HepG2 (cell line): ENCODE results near the gene SMARCB1. TPM values are rescaled to one million over a fixed set of nuclear protein-coding genes. Genes with fewer than 3 reads are reported as not detected.

Source experiments
- ATRX ChIP-seq: sonication (generic); formaldehyde crosslinking; IDR thresholded peaks from 2 replicates; pipeline ENCODE4 v1.4.0; 2020; ENCODE audit warnings: missing genetic modification reagents, borderline replicate concordance
- GABPA ChIP-seq, 2 experiments: IDR thresholded peaks; 2 replicates each; pipeline ENCODE4 v1.6.1; 2011 to 2016; ENCODE audit warnings: low read depth in 2 of 2, low read length in 1 of 2, missing biosample characterization in 1 of 2, missing genetic modification characterization in 1 of 2
- GATAD2A ChIP-seq: IDR thresholded peaks from 2 replicates; pipeline ENCODE4 v1.6.1; 2016
- KLF9 ChIP-seq: IDR thresholded peaks from 2 replicates; pipeline ENCODE4 v1.6.1; 2016; ENCODE audit warnings: low read depth
- RCOR2 ChIP-seq: IDR thresholded peaks from 2 replicates; pipeline ENCODE4 v1.6.1; 2016; ENCODE audit warnings: missing biosample characterization, missing genetic modification reagents
- ZBTB38 ChIP-seq: sonication (generic); formaldehyde crosslinking; IDR thresholded peaks from 2 replicates; pipeline ENCODE4 v1.5.1; 2020; ENCODE audit warnings: mild to moderate bottlenecking, missing genetic modification reagents
- ZKSCAN8 ChIP-seq: IDR thresholded peaks from 2 replicates; pipeline ENCODE4 v1.6.1; 2016; ENCODE audit warnings: borderline replicate concordance, missing genetic modification reagents, missing compliant biosample characterization
- ZNF234 ChIP-seq: sonication (generic); formaldehyde crosslinking; conservative IDR thresholded peaks from 2 replicates; pipeline ENCODE4 v1.5.1; 2020; ENCODE audit warnings: mild to moderate bottlenecking, missing genetic modification reagents
- ZNF362 ChIP-seq: sonication (generic); formaldehyde crosslinking; IDR thresholded peaks from 2 replicates; pipeline ENCODE4 v1.4.0; 2020; ENCODE audit warnings: missing genetic modification reagents, mild to moderate bottlenecking, borderline replicate concordance
- ZNF510 ChIP-seq: sonication (generic); formaldehyde crosslinking; IDR thresholded peaks from 2 replicates; pipeline ENCODE4 v1.4.0; 2020; ENCODE audit warnings: low read depth, mild to moderate bottlenecking, missing genetic modification reagents
- ZNF660 ChIP-seq: sonication (generic); formaldehyde crosslinking; IDR thresholded peaks from 2 replicates; pipeline ENCODE4 v1.5.1; 2020; ENCODE audit warnings: mild to moderate bottlenecking, low read depth, missing genetic modification reagents, borderline replicate concordance
- ZNF674 ChIP-seq: sonication (generic); formaldehyde crosslinking; IDR thresholded peaks from 2 replicates; pipeline ENCODE4 v1.5.0; 2020; ENCODE audit warnings: low read depth, mild to moderate bottlenecking, missing genetic modification reagents
- ZNF775 ChIP-seq: sonication (generic); formaldehyde crosslinking; IDR thresholded peaks from 2 replicates; pipeline ENCODE4 v1.4.0; 2020; ENCODE audit warnings: missing genetic modification reagents, mild to moderate bottlenecking, moderate library complexity, borderline replicate concordance
- polyA plus RNA-seq, 8 experiments: library from polyadenylated mRNA; depleted of rRNA in 3 of 8; stranded (reverse) in 7 of 8; unstranded in 1 of 8; fragments of >200 nt; fragmentation: Illumina TruSeq in 4 of 8; extraction: Trizol in 4 of 8; gene quantifications; 2 replicates each; pipeline versions ENCODE4 v1.2.1 to v1.2.3, GENCODE V29; 2011 to 2016; ENCODE audit warnings: low read depth in 4 of 8, missing spikeins in 1 of 8, mixed read lengths in 1 of 8; ENCODE audit not compliant: insufficient read depth in 1 of 8
- total RNA-seq, 5 experiments: library from RNA; depleted of rRNA; stranded (reverse); fragments of >200 nt; fragmentation: Illumina TruSeq; extraction: Trizol; gene quantifications; 2 replicates each; pipeline ENCODE4 v1.2.3, GENCODE V29; 2016; ENCODE audit warnings: low read depth in 1 of 5
- TF ChIP-seq, protein P1 (sequence below): sonication (generic); formaldehyde crosslinking; conservative IDR thresholded peaks from 2 replicates; pipeline ENCODE4 v1.4.0; 2020; ENCODE audit warnings: mild to moderate bottlenecking, missing genetic modification reagents, moderate library complexity
- TF ChIP-seq, protein P2 (sequence below): sonication (generic); formaldehyde crosslinking; IDR thresholded peaks from 2 replicates; pipeline ENCODE4 v1.5.1; 2020; ENCODE audit warnings: mild to moderate bottlenecking, missing genetic modification reagents, moderate library complexity
- TF ChIP-seq, protein P3 (sequence below): sonication (generic); formaldehyde crosslinking; IDR thresholded peaks from 2 replicates; pipeline ENCODE4 v1.5.1; 2020; ENCODE audit warnings: missing genetic modification reagents, mild to moderate bottlenecking, borderline replicate concordance

Gene SMARCB1
- total and polyA plus RNA-seq, 2 of the 13 experiments (the other 11 are each of a cell fraction or from before 2014, with no cell fraction given), result 74.0 to 166 TPM

- TF ChIP-seq, protein P1, sequence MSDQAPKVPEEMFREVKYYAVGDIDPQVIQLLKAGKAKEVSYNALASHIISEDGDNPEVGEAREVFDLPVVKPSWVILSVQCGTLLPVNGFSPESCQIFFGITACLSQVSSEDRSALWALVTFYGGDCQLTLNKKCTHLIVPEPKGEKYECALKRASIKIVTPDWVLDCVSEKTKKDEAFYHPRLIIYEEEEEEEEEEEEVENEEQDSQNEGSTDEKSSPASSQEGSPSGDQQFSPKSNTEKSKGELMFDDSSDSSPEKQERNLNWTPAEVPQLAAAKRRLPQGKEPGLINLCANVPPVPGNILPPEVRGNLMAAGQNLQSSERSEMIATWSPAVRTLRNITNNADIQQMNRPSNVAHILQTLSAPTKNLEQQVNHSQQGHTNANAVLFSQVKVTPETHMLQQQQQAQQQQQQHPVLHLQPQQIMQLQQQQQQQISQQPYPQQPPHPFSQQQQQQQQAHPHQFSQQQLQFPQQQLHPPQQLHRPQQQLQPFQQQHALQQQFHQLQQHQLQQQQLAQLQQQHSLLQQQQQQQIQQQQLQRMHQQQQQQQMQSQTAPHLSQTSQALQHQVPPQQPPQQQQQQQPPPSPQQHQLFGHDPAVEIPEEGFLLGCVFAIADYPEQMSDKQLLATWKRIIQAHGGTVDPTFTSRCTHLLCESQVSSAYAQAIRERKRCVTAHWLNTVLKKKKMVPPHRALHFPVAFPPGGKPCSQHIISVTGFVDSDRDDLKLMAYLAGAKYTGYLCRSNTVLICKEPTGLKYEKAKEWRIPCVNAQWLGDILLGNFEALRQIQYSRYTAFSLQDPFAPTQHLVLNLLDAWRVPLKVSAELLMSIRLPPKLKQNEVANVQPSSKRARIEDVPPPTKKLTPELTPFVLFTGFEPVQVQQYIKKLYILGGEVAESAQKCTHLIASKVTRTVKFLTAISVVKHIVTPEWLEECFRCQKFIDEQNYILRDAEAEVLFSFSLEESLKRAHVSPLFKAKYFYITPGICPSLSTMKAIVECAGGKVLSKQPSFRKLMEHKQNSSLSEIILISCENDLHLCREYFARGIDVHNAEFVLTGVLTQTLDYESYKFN (CRISPR knock-in tag), result peak; percentile 34; the same call in 1 of the 2 replicates
- TF ChIP-seq ZKSCAN8 (CRISPR knock-in tag) (peak; percentile 67; the same call in 1 of the 2 replicates), GABPA (IDR thresholded peaks at IDR 0.05; ENCODE audit: low read depth, low read length) (no peak), GABPA (CRISPR knock-in tag; IDR thresholded peaks at IDR 0.05; ENCODE audit: low read depth) (no peak), ZNF510 (no peak), ATRX (CRISPR knock-in tag) (no peak), ZNF362 (CRISPR knock-in tag) (no peak; the same call in 1 of the 2 replicates), ZNF674 (CRISPR knock-in tag) (no peak), RCOR2 (peak; percentile 77), ZNF775 (CRISPR knock-in tag) (no peak), ZNF660 (CRISPR knock-in tag) (no peak), KLF9 (CRISPR knock-in tag) (peak; percentile 52; the same call in 1 of the 2 replicates), GATAD2A (CRISPR knock-in tag) (peak; percentile 29; the same call in 1 of the 2 replicates), ZNF234 (CRISPR knock-in tag) (no peak), ZBTB38 (CRISPR knock-in tag) (peak; percentile 79; the same call in 1 of the 2 replicates)
- TF ChIP-seq, protein P2, sequence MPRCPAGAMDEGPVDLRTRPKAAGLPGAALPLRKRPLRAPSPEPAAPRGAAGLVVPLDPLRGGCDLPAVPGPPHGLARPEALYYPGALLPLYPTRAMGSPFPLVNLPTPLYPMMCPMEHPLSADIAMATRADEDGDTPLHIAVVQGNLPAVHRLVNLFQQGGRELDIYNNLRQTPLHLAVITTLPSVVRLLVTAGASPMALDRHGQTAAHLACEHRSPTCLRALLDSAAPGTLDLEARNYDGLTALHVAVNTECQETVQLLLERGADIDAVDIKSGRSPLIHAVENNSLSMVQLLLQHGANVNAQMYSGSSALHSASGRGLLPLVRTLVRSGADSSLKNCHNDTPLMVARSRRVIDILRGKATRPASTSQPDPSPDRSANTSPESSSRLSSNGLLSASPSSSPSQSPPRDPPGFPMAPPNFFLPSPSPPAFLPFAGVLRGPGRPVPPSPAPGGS (CRISPR knock-in tag), result peak; percentile 91
- TF ChIP-seq, protein P3, sequence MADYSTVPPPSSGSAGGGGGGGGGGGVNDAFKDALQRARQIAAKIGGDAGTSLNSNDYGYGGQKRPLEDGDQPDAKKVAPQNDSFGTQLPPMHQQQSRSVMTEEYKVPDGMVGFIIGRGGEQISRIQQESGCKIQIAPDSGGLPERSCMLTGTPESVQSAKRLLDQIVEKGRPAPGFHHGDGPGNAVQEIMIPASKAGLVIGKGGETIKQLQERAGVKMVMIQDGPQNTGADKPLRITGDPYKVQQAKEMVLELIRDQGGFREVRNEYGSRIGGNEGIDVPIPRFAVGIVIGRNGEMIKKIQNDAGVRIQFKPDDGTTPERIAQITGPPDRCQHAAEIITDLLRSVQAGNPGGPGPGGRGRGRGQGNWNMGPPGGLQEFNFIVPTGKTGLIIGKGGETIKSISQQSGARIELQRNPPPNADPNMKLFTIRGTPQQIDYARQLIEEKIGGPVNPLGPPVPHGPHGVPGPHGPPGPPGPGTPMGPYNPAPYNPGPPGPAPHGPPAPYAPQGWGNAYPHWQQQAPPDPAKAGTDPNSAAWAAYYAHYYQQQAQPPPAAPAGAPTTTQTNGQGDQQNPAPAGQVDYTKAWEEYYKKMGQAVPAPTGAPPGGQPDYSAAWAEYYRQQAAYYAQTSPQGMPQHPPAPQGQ, result no peak
Observed at GRCh38 chr22:23849009-23850006, 62.5 kb downstream of the SMARCB1 start (continued).
